GM18511 (cell line): ENCODE measurements around the gene RAC2.

Source experiments
- ATAC-seq: cut with Tn5 transposase; IDR thresholded peaks from one replicate; pipeline ENCODE4 v1.9.1; 2021; ENCODE audit warnings: mild to moderate bottlenecking, moderate library complexity; ENCODE audit not compliant: unreplicated experiment

The RAC2 gene

DNA sequence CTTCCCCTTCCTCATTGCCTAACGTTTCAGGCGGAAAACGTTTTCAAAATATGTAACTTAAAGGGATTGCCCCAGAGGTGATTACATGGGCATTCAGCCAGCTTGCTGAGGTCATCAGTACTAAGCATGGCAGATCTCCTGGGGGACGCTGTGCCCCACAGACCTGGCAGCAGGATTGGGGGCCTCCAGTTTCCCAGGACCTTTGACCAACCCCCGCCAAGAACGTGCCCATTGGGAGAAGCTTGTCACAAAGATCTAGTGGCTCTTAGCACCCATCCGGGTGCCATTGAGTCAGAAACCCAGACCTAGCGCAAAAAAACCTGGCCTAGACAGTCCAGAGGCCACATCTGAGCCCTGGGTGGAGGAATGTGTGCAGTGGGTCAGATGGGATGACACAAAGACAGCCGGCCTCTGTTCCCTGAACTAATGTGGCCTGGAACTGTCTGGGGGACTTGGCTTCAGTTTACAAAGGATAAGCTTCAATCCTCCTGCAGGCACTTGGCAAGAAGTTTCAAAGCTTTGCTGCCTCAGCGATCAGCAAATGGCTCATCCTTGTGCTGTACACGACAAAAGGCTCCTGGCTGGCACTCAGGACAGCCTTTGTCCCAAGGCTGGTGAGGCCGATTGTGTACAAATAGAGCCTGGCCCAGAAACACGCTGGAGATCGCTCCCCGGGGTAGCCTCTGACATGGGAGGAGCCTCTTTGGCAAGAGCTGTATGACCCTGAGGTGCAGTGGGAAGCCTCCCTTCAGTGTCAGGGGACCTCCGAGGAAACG is 65.5 kb downstream of the RAC2 start:
- no peak for ATAC-seq

DNA sequence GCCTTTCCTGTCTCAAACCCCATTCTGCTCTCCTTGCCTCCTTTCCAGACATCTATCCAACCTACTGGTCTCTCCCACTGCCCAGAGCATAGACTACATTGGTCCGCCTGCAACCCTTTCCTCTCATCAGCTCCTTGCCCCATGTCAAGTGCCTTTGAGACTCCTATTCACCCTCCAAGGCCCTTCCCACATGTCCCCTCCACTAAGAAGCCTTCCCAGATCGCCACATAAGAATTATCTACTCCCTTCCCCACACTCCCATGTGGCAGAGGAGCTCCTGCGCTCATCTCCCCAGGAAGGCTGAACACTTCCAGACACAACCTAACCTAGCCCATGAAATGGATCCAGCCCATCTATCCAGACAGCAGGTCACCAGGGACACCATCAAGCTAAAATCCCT is 66.3 kb downstream of the RAC2 start:
- no peak for ATAC-seq

DNA sequence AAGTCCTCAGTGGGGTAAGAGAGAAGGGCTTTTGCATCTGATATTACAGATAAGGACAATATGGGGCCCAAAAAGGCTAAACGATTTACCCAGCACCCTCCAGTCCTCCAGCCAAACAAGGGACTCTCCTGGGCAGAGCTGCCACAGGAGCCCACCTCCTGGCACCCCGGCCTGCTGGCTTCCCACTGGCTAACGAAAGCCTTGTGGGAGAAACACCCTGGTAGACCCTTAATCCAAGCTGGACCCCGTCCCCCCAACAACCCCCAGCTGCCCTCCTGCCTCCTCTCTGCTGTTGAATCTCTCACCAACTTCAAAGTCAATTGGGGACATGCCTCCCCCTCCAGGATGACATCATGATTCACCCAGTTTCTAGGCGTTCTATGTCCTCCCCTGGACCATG is 66.8 kb downstream of the RAC2 start:
- no peak for ATAC-seq

DNA sequence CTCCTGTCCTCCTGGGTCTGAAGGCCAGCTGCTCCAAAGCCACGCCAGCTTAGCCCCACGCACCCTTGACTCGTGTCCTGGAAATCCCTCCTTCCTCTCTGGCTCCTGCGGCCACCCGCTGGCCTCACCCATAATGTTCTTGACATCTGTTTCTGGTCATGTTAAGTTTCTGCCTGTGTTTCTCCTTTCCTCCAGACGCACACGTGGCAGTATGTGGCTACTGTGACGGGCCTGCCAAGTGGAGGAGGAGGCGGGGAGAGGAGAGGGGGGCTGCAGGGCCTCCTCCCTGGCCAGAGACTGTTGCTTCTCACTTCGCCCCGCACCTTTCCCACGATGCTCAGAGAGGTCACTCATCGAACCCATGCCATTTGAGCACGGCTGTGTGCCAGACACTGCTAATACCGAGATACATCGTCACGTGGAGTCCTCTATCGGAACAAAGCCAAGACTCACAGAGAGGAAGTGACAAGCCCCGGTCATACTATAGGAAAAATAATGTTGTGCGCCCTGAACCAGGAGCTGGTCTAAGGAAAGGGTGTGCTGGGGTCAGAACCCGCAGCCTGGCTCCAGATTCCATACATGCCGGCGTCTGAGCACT is 67.5 kb downstream of the RAC2 start:
- no peak for ATAC-seq

DNA sequence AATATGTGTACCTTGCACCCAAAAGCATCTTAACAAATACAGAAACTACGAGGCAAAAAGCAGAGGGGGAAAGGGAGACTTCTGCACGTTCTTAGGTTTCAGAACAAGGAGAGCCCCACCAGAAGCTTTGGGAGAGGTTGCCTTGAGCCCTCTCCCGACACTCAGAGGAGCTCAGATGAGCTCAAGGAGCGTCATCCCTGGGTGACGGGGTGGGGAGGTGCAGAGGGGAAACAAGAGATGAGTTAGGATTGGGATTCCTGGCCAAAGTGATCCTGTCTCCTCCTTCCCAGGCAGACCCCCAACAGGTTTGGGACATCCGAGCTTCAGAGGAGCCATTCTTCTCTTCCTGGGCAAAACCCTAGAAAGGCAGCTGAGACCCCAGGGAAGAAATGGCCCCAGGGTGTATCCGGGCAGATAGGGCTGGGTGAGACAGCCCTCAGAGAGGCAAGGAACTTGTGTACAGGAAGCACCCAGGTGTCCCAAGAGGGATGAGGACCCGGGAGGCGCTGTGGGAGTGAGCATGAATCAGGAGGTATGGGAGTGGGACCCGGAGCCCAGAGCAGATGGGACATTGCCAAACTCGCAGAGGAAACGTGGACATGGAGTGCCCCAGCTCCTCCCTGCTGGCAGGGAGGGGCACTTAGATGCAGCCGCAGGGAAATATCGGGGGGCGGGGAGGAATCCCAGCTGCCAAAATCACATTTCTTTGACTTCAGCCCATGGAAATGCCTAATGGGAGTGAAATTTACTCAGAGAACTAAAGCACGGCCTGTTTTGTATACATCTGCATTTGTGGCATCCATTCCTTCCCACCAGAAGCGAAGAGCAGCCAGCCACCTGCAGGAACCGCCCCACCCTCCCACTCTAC is 68.4 kb downstream of the RAC2 start:
- no peak for ATAC-seq
